ENCODE results near the gene SLC2A9. TPM values are rescaled to one million over a fixed set of nuclear protein-coding genes. Genes with fewer than 3 reads are reported as not detected.

Gene SLC2A9
- total RNA-seq, 6 donors from 2014 or later, result 5.4 to 25.1 (median 13.0) TPM

DNA sequence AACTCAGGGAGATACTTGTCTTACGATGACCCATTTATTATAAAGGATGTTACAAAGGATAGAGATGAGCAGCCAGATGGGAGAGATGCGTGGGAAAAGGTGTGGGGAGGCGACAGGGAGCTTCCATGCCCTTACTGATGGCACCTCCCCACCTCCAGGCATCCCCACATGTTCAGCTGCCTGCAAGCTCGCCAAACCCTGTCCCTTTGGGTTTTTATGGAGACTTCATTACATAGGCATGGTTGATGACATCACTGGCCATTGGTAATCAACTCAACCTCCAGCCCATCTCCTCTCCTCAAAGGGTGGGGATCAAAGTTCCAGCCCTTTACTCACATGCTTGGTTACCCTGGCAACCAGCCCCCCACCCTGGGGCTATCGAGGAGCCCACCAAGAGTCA, 29.4 kb upstream of the SLC2A9 start:
- ATAC-seq (ENCODE audit: low FRiP score in 2 of 2) (no peak), DNase-seq (no peak)
- TF ChIP-seq CTCF (IDR thresholded peaks at IDR 0.05), result no peak
- TF ChIP-seq POLR2AphosphoS5 (IDR thresholded peaks at IDR 0.05), result no peak
- TF ChIP-seq EP300 (IDR thresholded peaks at IDR 0.05), result no peak
- TF ChIP-seq POLR2A (IDR thresholded peaks at IDR 0.05), result no peak
- no peak overlapping the region for H3K4me3 ChIP-seq
- no peaks in the 10 kb centered on the region for H3K9me3 ChIP-seq
- H3K27ac ChIP-seq, result no peak overlapping the region
- peaks cover 0 to 8% (median 0%) of the 10 kb centered on the region in 4 donors for H3K4me1 ChIP-seq
- H3K36me3 ChIP-seq, result no peaks in the 10 kb centered on the region
- no peaks in the 10 kb centered on the region for H3K27me3 ChIP-seq
- WGBS, 2 donors, result 77 to 88% methylated on average over 5 of the region's 5 CpGs

- 77 to 91% methylated on average over 3 of the region's 3 CpGs for WGBS, 2 donors
- DNase-seq (no peak), ATAC-seq (ENCODE audit: low FRiP score in 2 of 2) (no peak)
- H3K27me3 ChIP-seq, result no peaks in the 10 kb centered on the region
- H3K9me3 ChIP-seq, result no peaks in the 10 kb centered on the region
- H3K4me3 ChIP-seq, result no peak overlapping the region
- no peak overlapping the region for H3K27ac ChIP-seq
- H3K36me3 ChIP-seq, result no peaks in the 10 kb centered on the region
- TF ChIP-seq POLR2AphosphoS5 (IDR thresholded peaks at IDR 0.05) (no peak), CTCF (IDR thresholded peaks at IDR 0.05) (no peak), POLR2A (IDR thresholded peaks at IDR 0.05) (no peak), EP300 (IDR thresholded peaks at IDR 0.05) (no peak)
- H3K4me1 ChIP-seq, result peaks cover 0 to 8% (median 0%) of the 10 kb centered on the region in 4 donors
Measured at GRCh38 chr4:10050261-10050661, 29.0 kb upstream of the SLC2A9 start.

GRCh38 chr4:10048941-10049697, 27.8 kb upstream of the SLC2A9 start:
- no peak overlapping the region for H3K27ac ChIP-seq
- no peaks in the 10 kb centered on the region for H3K27me3 ChIP-seq
- no peak overlapping the region for H3K4me3 ChIP-seq
- no peaks in the 10 kb centered on the region for H3K36me3 ChIP-seq
- peaks cover 0 to 6% (median 0%) of the 10 kb centered on the region in 4 donors for H3K4me1 ChIP-seq
- DNase-seq, result no peak
- WGBS, 2 donors, result 58 to 66% methylated on average over 4 of the region's 4 CpGs
- TF ChIP-seq EP300 (IDR thresholded peaks at IDR 0.05) (no peak), POLR2A (IDR thresholded peaks at IDR 0.05) (no peak), POLR2AphosphoS5 (IDR thresholded peaks at IDR 0.05) (no peak), CTCF (IDR thresholded peaks at IDR 0.05) (no peak)
- no peaks in the 10 kb centered on the region for H3K9me3 ChIP-seq
- ATAC-seq (ENCODE audit: low FRiP score in 2 of 2), result no peak

DNA sequence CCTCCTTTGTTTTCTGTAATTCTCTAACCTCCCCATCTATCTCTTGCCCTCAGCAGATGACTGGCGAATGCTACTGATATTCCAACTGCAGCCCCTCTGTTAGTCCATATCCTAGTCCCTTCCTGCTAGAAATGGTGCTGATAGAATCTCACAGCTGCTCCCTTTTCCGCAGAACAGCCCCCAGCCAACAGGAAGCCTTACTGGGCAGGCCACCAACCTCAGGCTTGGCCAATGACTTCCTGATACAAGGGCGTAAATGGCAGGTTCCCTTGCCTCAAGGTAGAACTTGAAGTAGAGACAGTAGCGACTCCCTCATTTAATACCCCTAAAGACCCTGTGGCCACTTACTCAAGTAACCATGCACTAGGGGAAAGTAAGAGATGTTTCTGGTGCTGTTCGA, 26.7 kb upstream of the SLC2A9 start:
- Histone ChIP-seq H3K36me3 (no peaks in the 10 kb centered on the region), H3K4me1 (peaks cover 0 to 2% (median 0%) of the 10 kb centered on the region in 4 donors), H3K4me3 (no peak overlapping the region), H3K9me3 (no peaks in the 10 kb centered on the region), H3K27me3 (no peaks in the 10 kb centered on the region), H3K27ac (no peak overlapping the region)
- 60 to 87% methylated on average over 4 to 5 of the region's 5 CpGs for WGBS, 2 donors
- DNase-seq (no peak), ATAC-seq (ENCODE audit: low FRiP score in 2 of 2) (no peak)
- TF ChIP-seq POLR2AphosphoS5 (IDR thresholded peaks at IDR 0.05), result no peak
- TF ChIP-seq CTCF (IDR thresholded peaks at IDR 0.05), result no peak
- TF ChIP-seq POLR2A (IDR thresholded peaks at IDR 0.05), result no peak
- TF ChIP-seq EP300 (IDR thresholded peaks at IDR 0.05), result no peak

GRCh38 chr4:10046471-10046870, 25.2 kb upstream of the SLC2A9 start:
- no peak overlapping the region for H3K4me3 ChIP-seq
- 78 to 87% methylated on average over 3 of the region's 3 CpGs for WGBS, 2 donors
- H3K4me1 ChIP-seq, result peaks cover 0 to 2% (median 0%) of the 10 kb centered on the region in 4 donors
- DNase-seq (no peak), ATAC-seq (ENCODE audit: low FRiP score in 2 of 2) (no peak)
- H3K27ac ChIP-seq, result no peak overlapping the region
- no peaks in the 10 kb centered on the region for H3K9me3 ChIP-seq
- no peak for TF ChIP-seq POLR2AphosphoS5 (IDR thresholded peaks at IDR 0.05)
- TF ChIP-seq CTCF (IDR thresholded peaks at IDR 0.05), result no peak
- TF ChIP-seq POLR2A (IDR thresholded peaks at IDR 0.05), result no peak
- no peak for TF ChIP-seq EP300 (IDR thresholded peaks at IDR 0.05)
- no peaks in the 10 kb centered on the region for H3K27me3 ChIP-seq
- H3K36me3 ChIP-seq, result no peaks in the 10 kb centered on the region
